Glutamatergic neuron (in vitro differentiated cells): ENCODE data around the gene RASD1. TPM values are rescaled to one million over a fixed set of nuclear protein-coding genes. Genes with fewer than 3 reads are reported as not detected.
A peak's percentile ranks its signal among the peaks of the same experiment; 100 is the strongest.
"Not testable (repeated sequence)": the region's sequence is repeated elsewhere in the genome, so short reads cannot be mapped to it uniquely, and the experiment has no call there.

ENCODE experiments used
- DNase-seq: peaks from one replicate; pipeline ENCODE4 v3.0.0; 2022
- H3K27ac Mint-ChIP-seq: one replicate; pipeline ENCODE4 v1.8.0; 2020; ENCODE audit warnings: mild to moderate bottlenecking, mixed read lengths, inconsistent platforms; ENCODE audit not compliant: unreplicated experiment
- H3K27me3 Mint-ChIP-seq: one replicate; pipeline ENCODE4 v1.8.0; 2020; ENCODE audit warnings: mild to moderate bottlenecking, moderate library complexity, mixed read lengths, inconsistent platforms; ENCODE audit not compliant: unreplicated experiment
- H3K36me3 Mint-ChIP-seq: one replicate; pipeline ENCODE4 v1.8.0; 2020; ENCODE audit warnings: mild to moderate bottlenecking, mixed read lengths, inconsistent platforms; ENCODE audit not compliant: unreplicated experiment
- H3K4me1 Mint-ChIP-seq: one replicate; pipeline ENCODE4 v1.8.0; 2020; ENCODE audit warnings: mild to moderate bottlenecking, low read depth, mixed read lengths, inconsistent platforms; ENCODE audit not compliant: unreplicated experiment
- H3K4me3 Mint-ChIP-seq: one replicate; pipeline ENCODE4 v1.8.0; 2020; ENCODE audit warnings: mild to moderate bottlenecking, mixed read lengths, inconsistent platforms; ENCODE audit not compliant: unreplicated experiment
- H3K9me3 Mint-ChIP-seq: one replicate; pipeline ENCODE4 v1.8.0; 2020; ENCODE audit warnings: mild to moderate bottlenecking, moderate library complexity, mixed read lengths, inconsistent platforms; ENCODE audit not compliant: unreplicated experiment
- total RNA-seq: library from RNA; stranded (reverse); fragmentation: NEBNext Ultra II Directional; extraction: Animal tissue kit (Norgen Biotek cat#: 25700); gene quantifications from one replicate; pipeline ENCODE4 v1.2.1, GENCODE V29; 2021; ENCODE audit not compliant: unreplicated experiment
- TF ChIP-seq, protein P1 (sequence below): fragments of 200-600 bp; sonication (generic); IDR thresholded peaks from one replicate; pipeline ENCODE4 v1.5.0; 2021; ENCODE audit not compliant: partially characterized antibody, unreplicated experiment

The RASD1 gene
- total RNA-seq, 1 donor from 2014 or later, result 140 TPM

DNA sequence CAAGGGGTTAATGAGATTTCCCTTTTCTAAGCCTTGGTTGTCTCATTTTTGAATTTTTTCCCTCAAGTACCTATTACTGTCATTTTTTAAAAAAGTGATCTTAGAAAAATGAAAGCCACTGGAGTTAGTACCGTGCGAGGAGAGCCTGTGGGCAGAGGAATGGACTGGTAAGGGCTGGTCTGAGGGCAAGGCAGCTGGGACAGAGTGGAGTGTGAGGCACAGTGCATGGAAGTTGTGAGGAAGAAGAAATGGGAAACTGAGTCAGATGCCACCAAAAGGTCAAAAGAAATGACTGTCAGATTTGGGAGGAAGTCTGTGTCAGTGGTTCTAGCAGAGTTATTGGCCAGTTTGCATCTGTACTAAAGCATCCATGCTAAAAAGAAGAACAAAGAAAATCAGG, 8.2 kb downstream of the RASD1 start:
- Mint-ChIP-seq H3K36me3 (peaks cover 8% of the 10 kb centered on the region), H3K27ac (peak overlapping the region; percentile 53), H3K4me1 (peaks cover 55% of the 10 kb centered on the region), H3K27me3 (peaks cover 18% of the 10 kb centered on the region), H3K9me3 (peaks cover 20% of the 10 kb centered on the region), H3K4me3 (no peak overlapping the region)
- TF ChIP-seq, protein P1, sequence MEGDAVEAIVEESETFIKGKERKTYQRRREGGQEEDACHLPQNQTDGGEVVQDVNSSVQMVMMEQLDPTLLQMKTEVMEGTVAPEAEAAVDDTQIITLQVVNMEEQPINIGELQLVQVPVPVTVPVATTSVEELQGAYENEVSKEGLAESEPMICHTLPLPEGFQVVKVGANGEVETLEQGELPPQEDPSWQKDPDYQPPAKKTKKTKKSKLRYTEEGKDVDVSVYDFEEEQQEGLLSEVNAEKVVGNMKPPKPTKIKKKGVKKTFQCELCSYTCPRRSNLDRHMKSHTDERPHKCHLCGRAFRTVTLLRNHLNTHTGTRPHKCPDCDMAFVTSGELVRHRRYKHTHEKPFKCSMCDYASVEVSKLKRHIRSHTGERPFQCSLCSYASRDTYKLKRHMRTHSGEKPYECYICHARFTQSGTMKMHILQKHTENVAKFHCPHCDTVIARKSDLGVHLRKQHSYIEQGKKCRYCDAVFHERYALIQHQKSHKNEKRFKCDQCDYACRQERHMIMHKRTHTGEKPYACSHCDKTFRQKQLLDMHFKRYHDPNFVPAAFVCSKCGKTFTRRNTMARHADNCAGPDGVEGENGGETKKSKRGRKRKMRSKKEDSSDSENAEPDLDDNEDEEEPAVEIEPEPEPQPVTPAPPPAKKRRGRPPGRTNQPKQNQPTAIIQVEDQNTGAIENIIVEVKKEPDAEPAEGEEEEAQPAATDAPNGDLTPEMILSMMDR, result no peak
- no peak for DNase-seq

DNA sequence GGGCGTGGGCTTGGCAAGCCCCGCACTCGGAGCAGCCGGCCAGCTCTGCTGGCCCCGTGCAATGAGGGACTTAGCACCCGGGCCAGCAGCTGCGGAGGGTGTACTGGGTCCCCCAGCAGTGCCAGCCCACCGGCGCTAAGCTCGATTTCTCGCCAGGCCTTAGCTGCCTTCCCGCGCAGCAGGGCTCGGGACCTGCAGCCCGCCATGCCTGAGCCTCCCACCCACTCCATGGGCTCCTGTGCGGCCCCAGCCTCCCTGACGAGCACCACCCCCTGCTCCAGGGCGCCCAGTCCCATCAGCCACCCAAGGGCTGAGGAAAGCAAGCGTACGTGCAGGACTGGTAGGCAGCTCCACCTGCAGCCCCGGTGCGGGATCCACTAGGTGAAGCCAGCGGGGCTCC, 9.8 kb downstream of the RASD1 start:
- H3K27ac Mint-ChIP-seq, H3K4me3 Mint-ChIP-seq, H3K27me3 Mint-ChIP-seq, H3K36me3 Mint-ChIP-seq, DNase-seq, H3K9me3 Mint-ChIP-seq: not testable (repeated sequence)
- H3K4me1 Mint-ChIP-seq, result peaks cover 47% of the 10 kb centered on the region

GRCh38 chr17:17485420-17485819, 10.8 kb downstream of the RASD1 start:
- TF ChIP-seq, protein P1, result no peak
- Mint-ChIP-seq H3K27ac (peak overlapping the region; percentile 67), H3K4me3 (peak overlapping the region; percentile 12), H3K36me3 (peaks cover 8% of the 10 kb centered on the region), H3K4me1 (peaks cover 44% of the 10 kb centered on the region), H3K27me3 (no peaks in the 10 kb centered on the region), H3K9me3 (no peaks in the 10 kb centered on the region)
- DNase-seq, result no peak

GRCh38 chr17:17484451-17484899, 11.7 kb downstream of the RASD1 start:
- Mint-ChIP-seq H3K36me3 (peaks cover 8% of the 10 kb centered on the region), H3K4me1 (peaks cover 43% of the 10 kb centered on the region), H3K9me3 (no peaks in the 10 kb centered on the region), H3K27ac (peak overlapping the region; percentile 62), H3K4me3 (peak overlapping the region; percentile 52), H3K27me3 (no peaks in the 10 kb centered on the region)
- TF ChIP-seq, protein P1, result no peak
- no peak for DNase-seq

DNA sequence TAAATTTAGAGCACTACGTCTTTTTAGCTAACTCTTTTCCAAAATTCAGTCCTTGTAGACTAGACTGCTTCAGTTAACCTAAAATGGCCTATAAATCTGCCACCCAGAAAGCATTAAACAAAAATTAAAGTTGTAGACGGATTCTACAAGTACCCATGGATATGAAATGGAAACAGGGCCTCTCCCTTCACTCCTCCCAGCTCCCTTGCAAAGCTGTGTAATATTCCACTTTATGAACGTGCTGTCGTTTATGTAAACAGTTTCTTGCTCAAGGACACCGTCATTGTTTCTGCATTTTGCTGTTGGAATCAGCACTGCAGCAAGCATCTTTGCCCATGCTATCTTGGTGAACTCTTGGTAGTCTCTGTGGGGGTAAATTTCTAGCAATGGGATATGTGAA, 14.3 kb downstream of the RASD1 start:
- H3K9me3 Mint-ChIP-seq, result peaks cover 2% of the 10 kb centered on the region
- H3K4me1 Mint-ChIP-seq, result peaks cover 40% of the 10 kb centered on the region
- H3K36me3 Mint-ChIP-seq, result peaks cover 4% of the 10 kb centered on the region
- TF ChIP-seq, protein P1, result no peak
- no peaks in the 10 kb centered on the region for H3K27me3 Mint-ChIP-seq
- DNase-seq, result no peak
- H3K27ac Mint-ChIP-seq, result peak overlapping the region; percentile 36
- no peak overlapping the region for H3K4me3 Mint-ChIP-seq
